NCI-H1105 (cell line): ENCODE data around the gene ZMIZ1.

Experiments
- DNase-seq: peaks from one replicate; lab custom pipeline; 2025; lab: John Stamatoyannopoulos, UW

The ZMIZ1 gene

DNA sequence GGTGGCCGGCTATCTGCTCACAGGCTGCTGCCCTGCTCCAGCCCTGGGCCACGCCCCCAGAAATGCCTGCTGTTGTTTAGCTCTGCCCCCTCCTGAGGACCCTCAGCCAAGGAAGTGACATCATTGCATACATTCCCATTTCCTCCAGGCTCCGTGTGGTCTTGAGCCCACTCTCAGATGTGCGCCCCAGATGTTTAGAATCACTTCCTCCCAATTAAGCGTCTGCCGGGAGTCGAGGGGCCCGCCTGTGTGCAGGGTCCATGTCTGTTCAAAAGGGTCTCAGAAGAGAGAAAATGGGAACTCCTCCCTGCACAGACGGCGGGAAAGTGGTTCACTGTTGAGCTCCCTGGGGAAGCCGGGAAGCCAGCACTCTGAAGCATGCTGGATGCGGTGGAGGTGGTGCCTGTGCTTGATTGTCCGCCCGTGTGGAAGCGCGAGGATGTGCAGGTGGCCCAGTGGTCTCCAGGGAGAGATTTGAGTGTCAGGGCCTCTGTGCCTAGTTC lies 161.6 kb downstream of the ZMIZ1 start:
- DNase-seq = no peak

DNA sequence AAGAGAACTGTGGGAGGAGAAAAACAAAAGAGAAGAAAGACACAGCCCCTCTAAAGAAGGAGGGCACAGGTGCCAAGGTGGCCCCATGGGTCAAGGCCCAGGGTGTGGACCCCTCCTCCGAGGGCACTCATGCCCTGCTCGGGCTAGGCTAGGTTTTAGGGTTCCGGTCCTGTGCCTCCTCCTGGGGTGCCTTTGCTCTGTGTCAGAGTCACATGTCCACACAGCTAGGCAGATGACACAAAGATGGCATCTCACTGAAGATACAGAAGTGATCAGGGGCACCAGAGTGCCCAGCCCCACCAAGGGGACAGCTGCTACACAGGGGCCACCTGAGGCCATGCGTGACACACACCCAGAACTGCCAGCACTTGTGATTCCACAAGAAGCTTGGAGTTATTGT lies 162.1 kb downstream of the ZMIZ1 start:
- DNase-seq = no peak

DNA sequence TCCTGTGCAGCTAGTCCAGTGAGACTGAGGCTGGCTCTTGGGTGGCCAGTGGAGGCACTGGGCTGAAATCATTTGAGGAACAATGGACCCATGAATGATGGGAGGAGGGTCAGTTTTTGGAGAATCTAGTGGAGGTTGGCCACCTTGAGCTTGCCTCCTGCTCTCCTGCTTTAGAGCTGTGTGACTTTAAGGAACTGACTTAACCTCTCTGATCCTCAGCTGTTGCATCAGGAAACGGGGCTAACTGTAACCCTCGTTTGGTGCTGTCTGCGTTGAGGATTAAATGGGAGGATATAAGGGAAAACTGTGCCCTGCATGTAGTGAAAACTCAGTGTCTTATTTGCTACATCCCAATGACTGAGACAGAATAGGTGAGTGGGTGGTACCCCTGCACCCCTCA lies 163.1 kb downstream of the ZMIZ1 start:
- no peak for DNase-seq

DNA sequence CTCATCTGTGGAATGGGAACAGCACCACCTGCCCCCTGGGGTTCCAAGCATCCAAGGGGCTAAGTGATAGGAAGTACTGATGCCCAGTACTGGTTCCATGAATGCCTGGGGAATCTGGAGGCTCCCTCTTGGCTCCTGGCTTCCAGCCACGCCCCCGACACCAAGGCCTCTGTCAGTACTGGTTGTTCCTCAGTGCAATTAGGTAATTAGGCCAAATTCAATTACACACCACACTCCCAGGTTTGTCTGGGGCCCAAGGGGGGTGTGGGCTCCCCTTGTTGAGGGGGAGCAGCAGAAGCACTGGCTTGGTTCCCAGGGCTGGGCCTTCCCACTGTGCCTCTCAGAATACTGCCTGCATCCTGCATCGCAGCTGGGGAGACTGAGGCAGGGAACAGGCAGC lies 164.1 kb downstream of the ZMIZ1 start:
- DNase-seq = no peak

DNA sequence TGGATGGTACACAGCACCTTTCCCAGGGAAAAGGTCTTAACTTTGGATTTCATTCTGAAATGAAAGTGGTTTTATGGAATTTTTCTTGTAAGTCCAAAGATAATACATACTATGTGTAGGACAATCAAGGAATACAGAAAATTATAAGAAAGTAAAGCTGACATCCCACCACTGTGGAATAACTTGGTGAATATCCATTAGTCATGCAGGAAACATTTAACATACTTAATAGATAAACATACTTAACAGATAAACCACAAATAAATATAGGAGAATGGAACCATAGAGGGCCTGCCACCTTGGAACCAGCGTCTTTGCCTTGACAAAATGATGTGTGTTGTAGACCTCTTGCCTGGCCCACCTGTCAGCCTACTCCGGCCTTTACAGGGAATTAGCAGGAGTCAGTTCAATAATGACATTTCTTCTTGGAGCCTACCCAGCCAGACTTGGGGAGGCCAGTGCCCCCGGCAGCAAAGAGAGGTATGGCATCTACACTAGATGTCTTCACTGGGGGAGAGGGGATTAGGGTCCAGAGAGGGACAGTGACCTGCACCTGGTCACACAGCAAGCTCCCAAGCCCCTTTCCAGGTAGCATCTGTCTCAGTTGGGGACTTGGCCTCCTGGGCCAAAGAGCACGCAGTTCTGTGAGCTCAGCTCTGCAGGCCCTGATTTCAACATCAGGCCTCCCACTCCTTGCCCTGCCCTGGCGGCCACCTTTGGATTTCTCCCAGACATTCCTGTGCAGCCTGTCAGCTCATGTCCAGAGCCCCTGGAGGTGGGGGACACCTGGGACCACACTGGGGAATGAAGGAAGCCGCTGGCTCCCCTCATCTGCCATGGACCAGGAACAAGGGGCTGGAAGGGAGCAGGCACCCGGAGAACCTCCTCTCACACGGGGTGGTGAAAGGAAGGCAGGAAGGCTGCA lies 165.9 kb downstream of the ZMIZ1 start:
- DNase-seq = no peak

DNA sequence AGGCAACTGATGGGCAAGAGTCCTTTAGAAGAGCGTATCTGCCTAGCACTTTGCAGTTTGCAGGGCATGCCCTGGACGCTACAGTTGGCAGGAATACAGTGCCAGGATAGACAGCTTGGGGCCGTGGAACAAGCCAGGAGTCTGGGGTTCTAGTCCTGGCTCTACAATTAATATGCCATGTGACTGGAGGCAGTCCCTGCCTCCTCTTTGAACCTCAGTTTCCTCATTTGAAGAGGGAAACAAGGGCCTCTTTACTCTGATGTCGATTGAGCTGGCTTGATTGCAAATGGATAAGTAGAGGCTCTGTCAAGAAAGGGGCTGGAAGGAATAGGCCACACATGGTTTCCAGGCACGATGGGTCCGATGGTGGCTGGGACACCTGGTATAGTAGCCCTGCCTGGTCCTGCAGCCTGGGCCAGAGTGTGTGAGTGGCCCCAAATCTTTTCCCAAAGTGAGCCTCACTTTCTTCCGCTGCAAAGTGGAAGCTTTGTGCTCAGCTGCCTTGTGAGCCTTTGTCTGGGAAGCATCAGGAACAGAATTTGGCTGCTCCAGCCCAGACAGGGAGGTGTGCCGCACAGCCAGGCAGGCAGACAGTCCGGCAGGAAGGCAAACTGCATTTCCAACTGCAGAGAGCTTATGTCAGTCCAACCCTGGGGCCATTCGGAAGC lies 167.1 kb downstream of the ZMIZ1 start:
- DNase-seq = no peak

DNA sequence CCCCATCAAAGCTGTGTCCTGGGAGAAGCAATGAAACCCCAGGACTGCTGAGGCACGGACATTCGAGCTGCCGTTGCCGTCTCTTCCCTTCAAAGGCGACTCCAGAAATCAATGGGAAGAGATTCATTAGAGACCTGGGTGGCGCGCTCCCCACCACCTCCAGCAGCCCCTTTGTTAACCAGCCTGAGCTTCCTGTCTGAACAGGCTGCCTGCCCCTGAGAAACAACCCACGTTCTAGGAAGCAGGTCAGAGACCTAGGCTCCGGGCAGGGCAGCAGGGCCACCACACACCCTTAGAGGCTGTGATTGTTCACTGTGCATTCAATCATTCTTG lies 167.6 kb downstream of the ZMIZ1 start:
- no peak for DNase-seq

DNA sequence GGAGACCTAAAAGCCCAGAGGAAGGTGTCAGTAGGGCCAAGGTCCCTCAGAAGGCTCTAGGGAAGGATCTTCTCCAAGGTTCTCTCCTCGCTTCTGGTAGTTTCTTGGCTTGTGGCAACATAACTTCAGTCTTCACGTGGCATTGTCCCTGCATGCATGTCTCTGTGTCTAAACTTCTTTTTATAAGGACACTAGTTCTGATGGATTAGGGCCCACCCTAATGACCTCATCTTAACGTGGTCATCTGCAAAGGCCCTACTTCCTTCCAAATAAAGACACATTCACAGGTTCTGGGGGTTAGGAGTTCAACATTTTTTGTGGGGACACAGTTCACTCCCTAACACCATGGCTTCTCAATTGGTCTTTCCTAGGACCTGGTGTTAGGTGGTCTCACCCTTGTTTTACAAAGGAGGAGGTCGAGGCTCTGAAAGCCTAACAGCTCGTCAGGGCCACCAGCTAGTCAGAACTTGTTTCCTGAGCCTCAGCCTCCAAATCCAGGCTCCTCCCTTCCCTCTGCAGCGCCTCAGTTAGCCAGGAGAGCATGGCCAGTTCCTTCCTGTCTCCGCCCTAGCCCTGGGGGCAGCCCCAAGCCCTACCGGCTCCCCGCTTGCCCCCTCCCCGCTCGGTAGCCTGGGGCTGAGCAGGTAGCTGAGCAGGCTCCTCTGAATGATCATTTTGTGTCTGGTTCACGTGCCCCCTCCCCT lies 168.8 kb downstream of the ZMIZ1 start:
- DNase-seq = no peak

DNA sequence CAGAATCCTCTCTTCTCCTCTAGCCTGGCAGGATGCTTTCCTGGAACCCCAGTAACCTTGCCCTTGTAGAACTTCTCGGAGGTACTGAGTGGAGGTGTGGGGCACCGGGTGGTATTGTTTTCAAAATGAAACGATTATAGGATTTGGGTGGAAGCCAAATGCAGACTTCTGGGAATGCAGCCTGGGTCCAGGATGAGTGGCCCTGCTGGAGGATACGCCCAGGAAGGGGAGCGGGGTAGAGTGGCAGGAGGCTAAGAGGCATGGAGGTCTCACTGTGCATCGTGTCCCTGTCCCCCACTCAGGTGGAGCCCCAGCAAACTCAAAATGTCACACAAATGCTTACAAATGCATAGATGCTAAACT lies 169.4 kb downstream of the ZMIZ1 start:
- DNase-seq = no peak

DNA sequence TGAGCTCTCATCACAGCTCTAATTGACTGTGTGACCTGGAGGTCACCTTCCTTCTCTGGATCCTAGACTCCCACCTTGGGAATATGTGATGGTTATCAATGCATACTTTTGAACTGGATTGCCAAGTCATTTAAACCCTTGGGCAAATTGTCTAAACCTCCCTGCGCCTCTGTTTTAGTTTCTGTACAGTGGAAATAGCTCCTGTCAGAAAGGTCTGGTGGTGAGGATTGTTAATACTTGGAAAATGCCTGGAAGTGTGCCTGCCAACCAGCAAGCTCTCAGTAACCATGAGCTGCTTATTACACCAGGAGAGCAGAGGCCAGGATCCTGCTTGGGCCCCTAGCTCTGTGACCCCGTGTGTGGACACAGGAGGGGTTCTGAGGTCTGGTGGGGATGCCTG lies 169.8 kb downstream of the ZMIZ1 start:
- no peak for DNase-seq

DNA sequence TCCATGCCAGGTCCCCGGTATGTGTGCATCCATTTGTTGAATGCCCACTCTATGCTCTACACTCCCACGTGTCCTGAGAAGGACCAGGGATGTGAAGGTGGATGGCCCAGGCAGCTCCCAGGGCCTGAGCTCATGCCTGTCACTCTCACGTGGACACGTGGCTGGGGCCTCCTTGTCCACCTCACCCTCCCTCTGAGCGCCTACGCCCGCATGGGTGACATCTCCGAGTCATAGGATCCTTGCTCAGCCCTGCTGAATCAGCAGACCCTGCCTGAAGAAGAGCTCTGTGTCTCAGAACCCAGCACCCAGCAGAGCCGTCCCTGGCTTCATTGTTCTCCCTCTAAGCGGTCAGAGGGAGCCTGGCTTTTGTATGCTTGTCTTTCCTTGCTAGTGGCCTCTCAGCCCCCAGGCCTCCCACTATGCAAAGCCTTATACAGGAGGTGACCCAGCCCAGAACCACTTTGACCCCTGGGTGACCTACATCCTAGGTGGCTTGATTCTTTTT lies 170.6 kb downstream of the ZMIZ1 start:
- no peak for DNase-seq

DNA sequence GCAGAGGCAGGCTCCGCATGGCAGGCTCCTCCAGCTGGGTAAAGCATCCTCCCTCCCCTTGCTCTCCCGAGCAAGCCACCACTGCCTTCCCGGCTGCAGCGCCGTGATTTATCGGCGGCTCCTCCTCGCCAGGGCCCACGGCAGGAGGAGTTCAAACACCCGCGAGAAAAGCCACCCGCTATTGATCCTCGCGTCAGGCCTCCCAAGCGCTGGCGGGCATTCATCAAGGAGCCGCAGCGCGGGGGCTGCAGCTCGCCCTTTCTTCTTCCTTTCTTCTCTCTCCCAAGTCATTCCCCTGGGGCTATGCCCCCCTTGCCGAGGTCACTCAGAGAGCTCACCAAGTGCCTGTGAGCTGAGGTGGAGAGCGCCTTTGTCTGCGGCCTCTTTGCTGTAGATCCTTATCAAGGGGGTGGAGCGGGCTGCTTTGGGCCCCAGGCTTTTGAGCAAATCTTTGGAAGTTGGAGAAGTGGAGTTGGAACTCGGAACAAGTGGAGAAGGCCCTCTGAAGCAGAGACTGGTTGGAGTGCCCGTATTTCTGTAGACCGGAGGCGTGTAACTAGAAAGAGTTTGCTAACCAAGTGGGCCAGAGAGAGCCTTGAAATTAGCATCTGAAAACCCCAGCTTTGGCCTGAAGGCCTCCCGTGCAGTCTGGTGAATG lies 171.3 kb downstream of the ZMIZ1 start:
- DNase-seq = no peak

DNA sequence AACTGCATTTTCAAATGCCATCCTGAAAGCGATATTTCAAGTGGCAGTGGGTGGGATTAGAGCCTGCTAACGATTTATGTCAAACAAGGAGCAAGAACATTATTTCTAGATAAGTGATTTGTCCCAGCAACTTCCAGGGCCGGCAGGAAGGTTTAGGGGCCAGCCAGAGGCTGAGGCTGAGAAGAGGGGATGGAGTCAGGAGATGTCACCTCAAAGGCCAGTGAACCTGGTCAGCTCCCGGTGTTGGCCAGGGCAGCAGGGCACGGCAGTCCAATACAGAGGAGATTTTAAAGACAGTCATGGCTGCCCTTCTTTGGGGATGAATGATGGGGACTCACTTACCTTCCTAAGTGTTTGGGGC lies 172.8 kb downstream of the ZMIZ1 start:
- no peak for DNase-seq

DNA sequence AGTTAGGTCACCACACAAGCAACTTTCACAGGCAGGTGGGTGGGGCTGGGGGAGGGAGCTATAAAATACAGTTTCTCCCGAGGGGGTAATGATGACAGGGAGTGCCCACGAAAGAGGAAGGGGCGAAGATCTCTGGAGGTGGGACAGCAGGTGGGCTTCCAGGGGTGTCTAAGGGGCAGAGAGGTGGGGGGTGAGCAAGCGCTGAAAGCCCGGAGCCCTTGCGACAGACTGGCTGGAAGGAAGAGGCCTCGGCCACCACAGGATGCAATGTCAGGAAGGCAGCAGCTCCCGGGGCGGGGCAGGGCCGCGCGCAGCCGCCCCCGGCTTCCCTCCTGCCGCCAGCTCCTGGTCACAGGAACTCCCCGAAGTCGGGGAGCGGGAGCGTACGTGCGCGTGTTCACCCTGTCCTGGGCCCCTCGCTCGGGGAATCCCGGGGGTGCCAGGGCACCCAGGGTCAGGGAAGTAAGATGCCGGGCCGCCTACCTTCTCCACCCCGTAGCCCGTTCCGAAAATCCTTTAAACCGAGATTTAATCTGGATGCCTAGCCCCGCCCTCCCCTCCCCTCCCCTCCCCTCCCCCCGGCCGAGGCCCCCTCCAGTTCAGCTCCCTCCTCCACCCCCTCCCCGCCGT lies 173.3 kb downstream of the ZMIZ1 start:
- DNase-seq = no peak

DNA sequence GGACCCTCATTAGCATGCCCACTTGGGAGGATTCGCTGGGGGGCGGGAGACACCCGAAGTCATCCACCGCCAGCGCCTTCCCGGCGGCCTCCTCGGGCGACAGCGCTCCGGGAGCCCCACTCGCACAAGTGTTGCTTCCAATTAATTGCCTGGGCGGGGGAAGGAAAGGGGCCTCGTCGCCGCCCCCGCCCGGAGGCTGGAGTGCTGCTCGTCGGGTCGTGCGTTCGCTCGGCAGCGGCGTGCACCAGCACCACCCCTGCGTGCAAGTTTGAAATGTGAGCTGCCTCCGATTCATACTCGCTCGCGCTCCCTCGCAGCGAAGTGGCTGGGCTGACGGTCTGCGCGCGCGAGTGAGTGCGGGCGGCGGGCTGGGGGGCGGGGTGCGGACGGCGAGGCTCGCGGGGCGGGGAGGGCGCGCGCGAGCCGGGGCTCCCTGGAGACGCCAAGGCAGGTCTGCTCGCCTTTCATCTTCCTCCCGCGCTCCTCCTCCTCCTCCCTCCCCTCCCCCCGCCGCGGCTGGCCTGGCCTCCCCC lies 173.9 kb downstream of the ZMIZ1 start:
- DNase-seq = peak; percentile 50

DNA sequence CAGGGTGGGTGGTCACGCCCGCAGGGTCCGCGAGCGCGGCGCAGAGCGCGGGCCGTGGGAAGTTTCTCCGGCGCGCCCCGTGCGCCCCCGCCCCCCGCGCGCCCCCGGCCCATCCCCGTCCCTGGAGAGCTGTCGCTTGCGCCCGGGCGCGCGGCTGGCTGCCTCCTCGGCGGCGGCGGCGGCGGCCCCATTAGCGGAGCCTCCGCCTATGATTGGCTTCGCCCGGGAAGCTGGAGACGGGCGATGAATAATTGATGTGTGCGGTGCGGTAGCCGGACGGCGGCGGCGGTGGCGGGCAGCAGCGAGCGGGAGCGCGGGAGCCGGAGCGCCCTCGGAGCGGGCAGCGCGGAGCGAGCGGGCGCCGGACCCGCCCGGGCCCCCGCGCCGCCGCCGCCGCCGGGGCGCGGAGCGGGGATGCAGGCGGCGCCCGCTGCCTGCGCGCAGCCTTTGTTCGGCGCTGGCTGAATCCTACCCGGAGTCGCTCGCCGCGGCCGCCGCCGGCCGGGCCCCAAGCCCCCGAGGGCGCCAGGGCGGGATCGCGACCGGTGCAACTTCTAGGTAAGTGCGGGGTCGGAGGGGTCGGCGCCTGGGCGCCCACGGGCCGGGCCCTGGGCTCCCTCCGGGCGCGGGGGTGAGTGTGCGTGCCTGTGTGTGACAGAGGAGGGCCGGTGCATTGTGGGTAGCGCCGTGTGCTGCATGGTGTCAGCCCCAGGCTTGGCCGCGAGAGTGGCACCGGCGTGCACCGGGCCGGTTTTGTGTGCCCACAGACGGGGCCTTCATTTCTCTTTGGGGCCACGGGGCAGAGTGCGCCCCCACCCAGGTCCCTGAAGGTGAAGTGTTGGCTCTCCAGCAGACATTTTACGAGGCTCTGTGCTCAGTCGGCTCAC lies 174.7 kb downstream of the ZMIZ1 start:
- no peak for DNase-seq

DNA sequence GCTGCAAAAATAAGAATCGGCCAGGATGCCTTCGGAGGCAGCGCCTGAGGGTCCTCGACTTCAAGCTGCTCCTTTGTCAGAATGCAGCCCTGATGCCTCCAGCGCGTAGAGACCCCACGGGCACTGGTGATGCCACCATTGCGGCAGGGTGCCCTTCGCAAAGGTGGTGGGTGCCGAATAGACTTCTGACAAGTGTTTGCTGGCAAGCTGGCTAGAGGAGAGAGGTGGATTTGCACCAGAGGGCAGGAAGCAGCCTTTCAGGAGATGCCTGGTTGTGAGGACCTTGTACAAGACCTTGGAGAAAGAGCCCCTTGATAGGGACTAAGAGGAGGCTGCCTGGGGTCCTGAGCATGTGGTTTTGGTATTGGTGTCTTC lies 175.3 kb downstream of the ZMIZ1 start:
- DNase-seq = no peak

DNA sequence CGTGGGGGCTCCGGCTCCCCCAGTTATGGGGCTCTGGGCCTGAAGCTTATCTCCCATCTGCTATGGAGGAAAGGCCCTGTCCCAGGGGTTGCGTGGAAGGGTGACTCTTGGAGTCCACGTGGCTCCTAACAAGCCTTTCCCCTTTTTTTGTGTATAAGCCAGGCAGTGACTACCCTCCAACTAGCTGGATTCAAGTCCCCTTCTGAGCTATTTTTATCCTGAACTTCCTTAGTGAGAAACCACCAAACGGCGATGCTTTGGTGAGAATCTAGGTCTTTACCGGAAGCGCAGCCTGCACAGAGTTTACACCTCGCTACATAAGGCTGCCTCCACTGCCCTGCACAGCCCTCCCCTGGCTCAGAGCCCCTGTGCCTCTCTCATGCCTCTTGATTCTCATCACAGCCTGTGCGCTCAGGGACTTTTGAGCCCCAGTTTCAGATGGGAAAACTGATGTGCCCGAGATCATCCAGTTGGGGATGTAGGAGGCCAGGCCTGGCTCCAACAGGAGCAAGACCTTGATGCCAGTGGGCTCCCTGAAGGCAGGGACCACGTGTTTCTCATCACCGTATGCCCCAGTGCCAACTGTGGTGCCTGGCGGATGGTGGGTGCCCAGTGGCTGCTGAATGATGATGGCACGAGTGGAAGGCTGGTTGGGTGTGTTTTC lies 176.2 kb downstream of the ZMIZ1 start:
- DNase-seq = no peak

DNA sequence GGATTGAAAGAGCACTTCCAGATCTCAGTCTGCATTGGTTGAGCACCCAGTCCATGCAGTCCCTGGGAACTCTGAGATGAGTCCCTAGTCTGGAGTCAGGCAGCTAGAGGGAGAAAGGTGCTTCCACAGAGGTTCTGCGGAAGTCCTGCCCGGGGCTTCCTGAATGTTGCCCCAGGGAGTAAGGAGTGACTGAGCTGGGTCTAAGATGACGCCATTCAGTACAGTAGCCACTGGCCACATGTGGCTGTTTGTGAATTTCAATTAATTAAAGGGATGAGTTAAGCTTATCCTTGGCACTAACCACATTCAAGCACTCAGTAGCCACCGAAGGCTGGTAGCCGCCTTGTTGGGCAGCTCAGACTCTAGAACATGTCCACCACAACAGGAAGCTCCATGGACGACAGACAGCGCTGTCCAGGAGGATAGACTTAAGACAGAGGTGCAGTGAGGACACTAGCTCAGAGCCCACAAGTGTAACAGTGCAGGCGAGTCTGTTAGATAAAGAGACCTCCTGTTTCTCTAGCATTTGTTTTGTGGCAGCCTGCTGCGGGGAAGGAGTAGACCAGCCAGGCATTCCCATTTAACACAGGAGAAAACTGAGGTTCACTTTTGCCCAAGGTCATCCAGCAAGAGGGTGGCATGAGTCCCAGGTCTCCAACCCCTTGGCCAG lies 176.9 kb downstream of the ZMIZ1 start:
- no peak for DNase-seq

DNA sequence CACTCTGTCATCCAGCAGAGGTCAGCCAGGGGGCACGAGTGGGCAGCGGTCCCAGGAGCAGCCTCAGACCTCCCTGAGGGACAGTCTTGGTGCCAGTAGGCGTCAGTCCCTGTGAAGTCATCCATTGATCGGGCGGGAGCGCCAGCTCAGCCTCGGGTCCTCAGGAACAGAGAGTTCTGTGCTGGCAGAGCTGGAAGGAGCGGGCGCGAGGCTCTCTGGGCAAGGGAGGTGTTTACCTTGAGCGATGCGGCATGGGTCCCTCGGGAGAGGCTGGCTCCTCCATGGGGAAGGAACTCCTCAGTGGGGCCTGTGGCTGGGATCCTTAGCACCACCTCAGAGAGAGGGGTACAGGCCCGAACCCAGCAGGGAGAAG lies 177.4 kb downstream of the ZMIZ1 start:
- DNase-seq = no peak
